HG03039 (cell line): Measurements from ENCODE around the gene POLR3K.
"Not testable (repeated sequence)": the region's sequence is repeated elsewhere in the genome, so short reads cannot be mapped to it uniquely, and the experiment has no call there.

Source experiments
- ATAC-seq: cut with Tn5 transposase; IDR thresholded peaks from one replicate; pipeline ENCODE4 v1.9.1; 2021; ENCODE audit warnings: mild to moderate bottlenecking, moderate library complexity; ENCODE audit not compliant: unreplicated experiment

POLR3K gene

GRCh38 chr16:47234-47633 lies 6.2 kb downstream of the POLR3K start:
- ATAC-seq: no peak

- not testable (repeated sequence) for ATAC-seq
Observed at GRCh38 chr16:46510-46909, 6.9 kb downstream of the POLR3K start.

GRCh38 chr16:45454-45853 lies 8.0 kb downstream of the POLR3K start:
- no peak for ATAC-seq

GRCh38 chr16:44655-45054 lies 8.8 kb downstream of the POLR3K start:
- ATAC-seq: no peak

GRCh38 chr16:43294-43693 lies 10.1 kb downstream of the POLR3K start:
- ATAC-seq: no peak

- no peak for ATAC-seq
Observed at GRCh38 chr16:42691-43090, 10.7 kb downstream of the POLR3K start.

GRCh38 chr16:42069-42457 lies 11.3 kb downstream of the POLR3K start:
- ATAC-seq: no peak

- no peak for ATAC-seq
Observed at GRCh38 chr16:41439-42068, 11.9 kb downstream of the POLR3K start.

GRCh38 chr16:38941-39892 lies 14.2 kb downstream of the POLR3K start:
- ATAC-seq: no peak

GRCh38 chr16:38206-38605 lies 15.2 kb downstream of the POLR3K start:
- not testable (repeated sequence) for ATAC-seq

GRCh38 chr16:37511-37910 lies 15.9 kb downstream of the POLR3K start:
- ATAC-seq: no peak

GRCh38 chr16:36336-36984 lies 16.9 kb downstream of the POLR3K start:
- no peak for ATAC-seq

- ATAC-seq: no peak
Observed at GRCh38 chr16:35678-36305, 17.6 kb downstream of the POLR3K start.

GRCh38 chr16:35011-35677 lies 18.3 kb downstream of the POLR3K start:
- ATAC-seq: no peak

- ATAC-seq: no peak
Observed at GRCh38 chr16:34648-34987, 18.8 kb downstream of the POLR3K start.

- no peak for ATAC-seq
Observed at GRCh38 chr16:33877-34647, 19.3 kb downstream of the POLR3K start.

- ATAC-seq: not testable (repeated sequence)
Observed at GRCh38 chr16:33154-33876, 20.1 kb downstream of the POLR3K start.

- ATAC-seq: not testable (repeated sequence)
Observed at GRCh38 chr16:30627-31026, 22.8 kb downstream of the POLR3K start.

- not testable (repeated sequence) for ATAC-seq
Observed at GRCh38 chr16:25926-26348, 27.5 kb downstream of the POLR3K start.
